ENCODE results near the gene MYBPC2. TPM values are rescaled to one million over a fixed set of nuclear protein-coding genes. Genes with fewer than 3 reads are reported as not detected.

The MYBPC2 gene
- total RNA-seq, 2 experiments from 2014 or later: 0.08 TPM; not detected in 1

DNA sequence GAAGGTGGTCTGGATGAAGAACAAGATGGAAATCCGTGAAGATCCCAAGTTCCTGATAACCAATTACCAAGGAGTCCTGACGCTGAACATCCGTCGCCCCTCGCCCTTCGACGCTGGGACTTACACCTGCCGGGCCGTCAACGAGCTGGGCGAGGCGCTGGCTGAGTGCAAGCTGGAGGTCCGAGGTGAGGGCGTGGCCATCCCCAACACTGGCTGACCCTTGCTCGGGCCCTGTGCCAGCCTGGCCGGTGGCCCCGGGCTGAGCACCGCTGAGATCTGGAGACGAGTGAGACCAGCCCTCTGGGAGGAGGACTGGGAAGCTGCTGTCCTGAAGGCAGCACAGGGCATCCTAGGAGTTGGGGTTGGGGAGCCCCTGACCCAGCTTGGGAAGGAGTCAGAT is 31.7 kb downstream of the MYBPC2 start:
- H3K9me3 ChIP-seq (ENCODE audit: control insufficient read depth in 1 of 2, insufficient read depth in 1 of 2, low read length in 2 of 2): no peaks in the 10 kb centered on the region
- TF ChIP-seq CTCF (IDR thresholded peaks at IDR 0.05): no peak
- ChIA-PET POLR2A (no interaction called here), CTCF (no interaction called here)
- Mint-ChIP-seq H3K4me3 (no peak overlapping the region), H3K4me1 (ENCODE audit: low read depth) (no peaks in the 10 kb centered on the region), H3K36me3 (ENCODE audit: low read depth) (no peaks in the 10 kb centered on the region), H3K9me3 (no peaks in the 10 kb centered on the region), H3K27ac (no peak overlapping the region), H3K27me3 (peaks cover 42% of the 10 kb centered on the region)
- DNase-seq (peak in 1 of 14 experiments; percentile 21), ATAC-seq (ENCODE audit: poor library complexity) (no peak)
- H3K27ac ChIP-seq (ENCODE audit: low read depth in 1 of 2, low read length in 2 of 2): no peak overlapping the region
- H3K27me3 ChIP-seq (ENCODE audit: control insufficient read depth in 1 of 2, insufficient read depth in 2 of 2, low read length in 2 of 2): peaks cover 4 to 5% of the 10 kb centered on the region in 2 experiments
- H3K4me3 ChIP-seq (ENCODE audit: low read length): no peak overlapping the region
- intact Hi-C loops (cut with DNase I, micrococcal nuclease): no loop called here
- H3K36me3 ChIP-seq (ENCODE audit: insufficient read depth, low read length): no peaks in the 10 kb centered on the region
- H3K4me1 ChIP-seq (ENCODE audit: insufficient read depth, low read length): peaks cover 5% of the 10 kb centered on the region

- Mint-ChIP-seq H3K4me1 (ENCODE audit: low read depth) (no peaks in the 10 kb centered on the region), H3K36me3 (ENCODE audit: low read depth) (no peaks in the 10 kb centered on the region), H3K27ac (no peak overlapping the region), H3K27me3 (peaks cover 40% of the 10 kb centered on the region), H3K4me3 (no peak overlapping the region), H3K9me3 (no peaks in the 10 kb centered on the region)
- Histone ChIP-seq H3K27me3 (ENCODE audit: control insufficient read depth in 1 of 2, insufficient read depth in 2 of 2, low read length in 2 of 2) (peaks cover 0 to 4% of the 10 kb centered on the region in 2 experiments), H3K4me1 (ENCODE audit: insufficient read depth, low read length) (peaks cover 5% of the 10 kb centered on the region), H3K36me3 (ENCODE audit: insufficient read depth, low read length) (no peaks in the 10 kb centered on the region), H3K4me3 (ENCODE audit: low read length) (no peak overlapping the region), H3K9me3 (ENCODE audit: control insufficient read depth in 1 of 2, insufficient read depth in 1 of 2, low read length in 2 of 2) (no peaks in the 10 kb centered on the region), H3K27ac (ENCODE audit: low read depth in 1 of 2, low read length in 2 of 2) (no peak overlapping the region)
- no peak for ATAC-seq (ENCODE audit: poor library complexity)
- intact Hi-C loops (cut with DNase I, micrococcal nuclease): no loop called here
- ChIA-PET POLR2A (no interaction called here), CTCF (no interaction called here)
- no peak for TF ChIP-seq CTCF (IDR thresholded peaks at IDR 0.05)
- no peak for DNase-seq
Measured at GRCh38 chr19:50465000-50465399, 32.3 kb downstream of the MYBPC2 start.

DNA sequence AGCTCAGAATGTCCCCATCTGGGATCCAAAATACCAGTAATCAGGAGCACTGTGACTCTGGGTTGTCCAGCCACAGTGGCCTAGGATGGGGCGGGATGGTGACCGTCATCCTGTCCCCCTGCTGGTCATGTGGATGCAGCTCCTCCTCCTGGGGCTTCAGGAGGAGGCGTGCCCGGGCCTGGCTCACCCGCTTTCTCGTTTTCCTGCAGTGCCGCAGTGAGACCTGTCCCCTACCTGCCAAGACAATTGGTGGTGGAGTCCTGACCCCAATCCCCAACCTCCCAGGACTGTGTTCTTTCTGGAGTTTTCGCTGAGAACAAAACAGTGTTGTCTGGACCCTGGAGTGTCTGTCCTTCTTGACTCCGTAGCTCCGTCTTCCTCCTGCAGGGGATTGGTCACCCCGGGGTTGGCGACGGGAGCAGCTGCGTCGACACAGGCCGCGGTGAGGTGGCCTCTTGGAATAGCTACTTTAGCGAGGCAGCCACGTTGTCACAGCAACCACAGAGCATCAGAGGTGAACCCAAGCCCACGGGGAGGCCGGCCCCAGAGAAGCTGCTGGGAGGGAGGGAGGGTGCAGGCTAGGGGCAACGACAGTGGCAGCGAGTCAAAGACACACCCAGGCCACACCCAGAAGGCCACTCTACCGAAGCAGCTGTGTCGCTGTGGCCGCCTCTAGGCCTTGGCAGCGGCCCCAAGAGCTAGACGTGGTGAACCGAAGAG is 33.5 kb downstream of the MYBPC2 start:
- H3K4me1 Mint-ChIP-seq (ENCODE audit: low read depth): no peaks in the 10 kb centered on the region
- Histone ChIP-seq H3K4me3 (ENCODE audit: low read length) (no peak overlapping the region), H3K9me3 (ENCODE audit: control insufficient read depth in 1 of 2, insufficient read depth in 1 of 2, low read length in 2 of 2) (no peaks in the 10 kb centered on the region), H3K36me3 (ENCODE audit: insufficient read depth, low read length) (no peaks in the 10 kb centered on the region), H3K4me1 (ENCODE audit: insufficient read depth, low read length) (peaks cover 3% of the 10 kb centered on the region), H3K27ac (ENCODE audit: low read depth in 1 of 2, low read length in 2 of 2) (no peak overlapping the region), H3K27me3 (ENCODE audit: control insufficient read depth in 1 of 2, insufficient read depth in 2 of 2, low read length in 2 of 2) (no peaks in the 10 kb centered on the region)
- no peak for ATAC-seq (ENCODE audit: poor library complexity)
- H3K27ac Mint-ChIP-seq: no peak overlapping the region
- DNase-seq: peak in 1 of 14 experiments; percentile 9
- no peak overlapping the region for H3K4me3 Mint-ChIP-seq
- no peaks in the 10 kb centered on the region for H3K36me3 Mint-ChIP-seq (ENCODE audit: low read depth)
- H3K9me3 Mint-ChIP-seq: no peaks in the 10 kb centered on the region
- ChIA-PET POLR2A (no interaction called here), CTCF (no interaction called here)
- intact Hi-C loops (cut with DNase I, micrococcal nuclease): no loop called here
- no peak for TF ChIP-seq CTCF (IDR thresholded peaks at IDR 0.05)
- H3K27me3 Mint-ChIP-seq: peaks cover 32% of the 10 kb centered on the region
